ENCODE data around the gene SNCA.

SNCA gene

GRCh38 chr4:89769856-89770255 lies 67.1 kb downstream of the SNCA start:
- TF ChIP-seq ZNF274 (IDR thresholded peaks at IDR 0.05; ENCODE audit: low read depth, low read length) (no peak), SUZ12 (IDR thresholded peaks at IDR 0.05; ENCODE audit: extremely low read depth, insufficient read depth, insufficient read length) (no peak), YY1 (IDR thresholded peaks at IDR 0.05; ENCODE audit: insufficient read depth, insufficient read length) (no peak)
- no peak overlapping the region for H3K9ac ChIP-seq (ENCODE audit: insufficient read length, low read depth)
- H3K4me3 ChIP-seq (ENCODE audit: insufficient read length, low read depth), result no peak overlapping the region
- H3K36me3 ChIP-seq (ENCODE audit: insufficient read depth, insufficient read length, low read length), result no peaks in the 10 kb centered on the region
- DNase-seq (ENCODE audit: low read depth, low spot score), result no peak
- no peaks in the 10 kb centered on the region for H3K4me1 ChIP-seq (ENCODE audit: insufficient read depth, insufficient read length)
- no peaks in the 10 kb centered on the region for H3K27me3 ChIP-seq (ENCODE audit: insufficient read depth, insufficient read length)
- no peaks in the 10 kb centered on the region for H3K9me3 ChIP-seq (ENCODE audit: insufficient read depth, low read length)

- H3K9me3 ChIP-seq (ENCODE audit: insufficient read depth, low read length), result no peaks in the 10 kb centered on the region
- no peak overlapping the region for H3K4me3 ChIP-seq (ENCODE audit: insufficient read length, low read depth)
- H3K4me1 ChIP-seq (ENCODE audit: insufficient read depth, insufficient read length), result no peaks in the 10 kb centered on the region
- no peaks in the 10 kb centered on the region for H3K36me3 ChIP-seq (ENCODE audit: insufficient read depth, insufficient read length, low read length)
- TF ChIP-seq SUZ12 (IDR thresholded peaks at IDR 0.05; ENCODE audit: extremely low read depth, insufficient read depth, insufficient read length) (no peak), ZNF274 (IDR thresholded peaks at IDR 0.05; ENCODE audit: low read depth, low read length) (no peak), YY1 (IDR thresholded peaks at IDR 0.05; ENCODE audit: insufficient read depth, insufficient read length) (no peak)
- no peak for DNase-seq (ENCODE audit: low read depth, low spot score)
- H3K9ac ChIP-seq (ENCODE audit: insufficient read length, low read depth), result no peak overlapping the region
- no peaks in the 10 kb centered on the region for H3K27me3 ChIP-seq (ENCODE audit: insufficient read depth, insufficient read length)
Measured at GRCh38 chr4:89767924-89768323, 69.0 kb downstream of the SNCA start.

GRCh38 chr4:89765966-89766365 lies 71.0 kb downstream of the SNCA start:
- Histone ChIP-seq H3K9me3 (ENCODE audit: insufficient read depth, low read length) (no peaks in the 10 kb centered on the region), H3K36me3 (ENCODE audit: insufficient read depth, insufficient read length, low read length) (no peaks in the 10 kb centered on the region), H3K9ac (ENCODE audit: insufficient read length, low read depth) (no peak overlapping the region), H3K4me1 (ENCODE audit: insufficient read depth, insufficient read length) (no peaks in the 10 kb centered on the region), H3K4me3 (ENCODE audit: insufficient read length, low read depth) (no peak overlapping the region), H3K27me3 (ENCODE audit: insufficient read depth, insufficient read length) (no peaks in the 10 kb centered on the region)
- TF ChIP-seq YY1 (IDR thresholded peaks at IDR 0.05; ENCODE audit: insufficient read depth, insufficient read length) (no peak), ZNF274 (IDR thresholded peaks at IDR 0.05; ENCODE audit: low read depth, low read length) (no peak), SUZ12 (IDR thresholded peaks at IDR 0.05; ENCODE audit: extremely low read depth, insufficient read depth, insufficient read length) (no peak)
- DNase-seq (ENCODE audit: low read depth, low spot score), result no peak

GRCh38 chr4:89765528-89765927 lies 71.4 kb downstream of the SNCA start:
- Histone ChIP-seq H3K4me1 (ENCODE audit: insufficient read depth, insufficient read length) (no peaks in the 10 kb centered on the region), H3K27me3 (ENCODE audit: insufficient read depth, insufficient read length) (no peaks in the 10 kb centered on the region), H3K9me3 (ENCODE audit: insufficient read depth, low read length) (no peaks in the 10 kb centered on the region), H3K9ac (ENCODE audit: insufficient read length, low read depth) (no peak overlapping the region), H3K36me3 (ENCODE audit: insufficient read depth, insufficient read length, low read length) (no peaks in the 10 kb centered on the region), H3K4me3 (ENCODE audit: insufficient read length, low read depth) (no peak overlapping the region)
- TF ChIP-seq YY1 (IDR thresholded peaks at IDR 0.05; ENCODE audit: insufficient read depth, insufficient read length) (no peak), ZNF274 (IDR thresholded peaks at IDR 0.05; ENCODE audit: low read depth, low read length) (no peak), SUZ12 (IDR thresholded peaks at IDR 0.05; ENCODE audit: extremely low read depth, insufficient read depth, insufficient read length) (no peak)
- no peak for DNase-seq (ENCODE audit: low read depth, low spot score)

GRCh38 chr4:89762311-89762710 lies 74.7 kb downstream of the SNCA start:
- H3K36me3 ChIP-seq (ENCODE audit: insufficient read depth, insufficient read length, low read length), result no peaks in the 10 kb centered on the region
- no peaks in the 10 kb centered on the region for H3K9me3 ChIP-seq (ENCODE audit: insufficient read depth, low read length)
- no peak for DNase-seq (ENCODE audit: low read depth, low spot score)
- no peak overlapping the region for H3K4me3 ChIP-seq (ENCODE audit: insufficient read length, low read depth)
- TF ChIP-seq ZNF274 (IDR thresholded peaks at IDR 0.05; ENCODE audit: low read depth, low read length) (no peak), SUZ12 (IDR thresholded peaks at IDR 0.05; ENCODE audit: extremely low read depth, insufficient read depth, insufficient read length) (no peak), YY1 (IDR thresholded peaks at IDR 0.05; ENCODE audit: insufficient read depth, insufficient read length) (no peak)
- no peaks in the 10 kb centered on the region for H3K4me1 ChIP-seq (ENCODE audit: insufficient read depth, insufficient read length)
- no peaks in the 10 kb centered on the region for H3K27me3 ChIP-seq (ENCODE audit: insufficient read depth, insufficient read length)
- H3K9ac ChIP-seq (ENCODE audit: insufficient read length, low read depth), result no peak overlapping the region

- no peak for DNase-seq (ENCODE audit: low read depth, low spot score)
- H3K9ac ChIP-seq (ENCODE audit: insufficient read length, low read depth), result no peak overlapping the region
- no peaks in the 10 kb centered on the region for H3K9me3 ChIP-seq (ENCODE audit: insufficient read depth, low read length)
- no peaks in the 10 kb centered on the region for H3K4me1 ChIP-seq (ENCODE audit: insufficient read depth, insufficient read length)
- no peaks in the 10 kb centered on the region for H3K36me3 ChIP-seq (ENCODE audit: insufficient read depth, insufficient read length, low read length)
- H3K4me3 ChIP-seq (ENCODE audit: insufficient read length, low read depth), result no peak overlapping the region
- no peaks in the 10 kb centered on the region for H3K27me3 ChIP-seq (ENCODE audit: insufficient read depth, insufficient read length)
- TF ChIP-seq SUZ12 (IDR thresholded peaks at IDR 0.05; ENCODE audit: extremely low read depth, insufficient read depth, insufficient read length), result no peak
- TF ChIP-seq YY1 (IDR thresholded peaks at IDR 0.05; ENCODE audit: insufficient read depth, insufficient read length), result no peak
- no peak for TF ChIP-seq ZNF274 (IDR thresholded peaks at IDR 0.05; ENCODE audit: low read depth, low read length)
Measured at GRCh38 chr4:89759426-89759825, 77.5 kb downstream of the SNCA start.

GRCh38 chr4:89757154-89757719 lies 79.7 kb downstream of the SNCA start:
- H3K36me3 ChIP-seq (ENCODE audit: insufficient read depth, insufficient read length, low read length), result no peaks in the 10 kb centered on the region
- no peak for TF ChIP-seq YY1 (IDR thresholded peaks at IDR 0.05; ENCODE audit: insufficient read depth, insufficient read length)
- TF ChIP-seq ZNF274 (IDR thresholded peaks at IDR 0.05; ENCODE audit: low read depth, low read length), result no peak
- no peak for TF ChIP-seq SUZ12 (IDR thresholded peaks at IDR 0.05; ENCODE audit: extremely low read depth, insufficient read depth, insufficient read length)
- no peaks in the 10 kb centered on the region for H3K4me1 ChIP-seq (ENCODE audit: insufficient read depth, insufficient read length)
- no peak for DNase-seq (ENCODE audit: low read depth, low spot score)
- H3K9ac ChIP-seq (ENCODE audit: insufficient read length, low read depth), result no peak overlapping the region
- no peaks in the 10 kb centered on the region for H3K27me3 ChIP-seq (ENCODE audit: insufficient read depth, insufficient read length)
- no peak overlapping the region for H3K4me3 ChIP-seq (ENCODE audit: insufficient read length, low read depth)
- no peaks in the 10 kb centered on the region for H3K9me3 ChIP-seq (ENCODE audit: insufficient read depth, low read length)

Data from NT2/D1 (cell line).